Smooth muscle cell (in vitro differentiated cells): ENCODE data around the gene ANKDD1A. TPM values are rescaled to one million over a fixed set of nuclear protein-coding genes. Genes with fewer than 3 reads are reported as not detected.

ENCODE experiments used
- DNase-seq: peaks from one replicate; lab custom pipeline; 2025; ENCODE audit not compliant: unreplicated experiment; lab: John Stamatoyannopoulos, UW
- H2AFZ ChIP-seq: fragments of 200-600 bp; sonication (generic); 2 replicates; pipeline ENCODE4 v1.6.0; 2016; ENCODE audit warnings: antibody characterized with exemption, low read depth, mild to moderate bottlenecking
- H3F3A ChIP-seq: fragments of 200-600 bp; sonication (generic); 2 replicates; pipeline ENCODE4 v1.6.0; 2017; ENCODE audit warnings: antibody characterized with exemption, low read depth
- H3K27ac ChIP-seq: fragments of 200-600 bp; sonication (generic); 2 replicates; pipeline ENCODE4 v1.5.1; 2016; ENCODE audit warnings: low read depth, mild to moderate bottlenecking
- H3K27me3 ChIP-seq: fragments of 200-600 bp; sonication (generic); 2 replicates; pipeline ENCODE4 v1.6.1; 2016; ENCODE audit warnings: low read depth, mild to moderate bottlenecking
- H3K36me3 ChIP-seq: fragments of 200-600 bp; sonication (generic); 2 replicates; pipeline ENCODE4 v1.5.1; 2016; ENCODE audit warnings: low read depth
- H3K4me1 ChIP-seq: fragments of 200-600 bp; sonication (generic); 2 replicates; pipeline ENCODE4 v1.5.1; 2016; ENCODE audit warnings: low read depth
- H3K4me2 ChIP-seq: fragments of 200-600 bp; sonication (generic); 2 replicates; pipeline ENCODE4 v1.6.0; 2016; ENCODE audit warnings: mild to moderate bottlenecking
- H3K4me3 ChIP-seq: fragments of 200-600 bp; sonication (generic); 2 replicates; pipeline ENCODE4 v1.5.1; 2016; ENCODE audit warnings: mild to moderate bottlenecking
- H3K79me2 ChIP-seq: fragments of 200-600 bp; sonication (generic); 2 replicates; pipeline ENCODE4 v1.6.0; 2016; ENCODE audit warnings: low read depth, mild to moderate bottlenecking
- H3K9ac ChIP-seq: fragments of 200-600 bp; sonication (generic); 2 replicates; pipeline ENCODE4 v1.6.0; 2016; ENCODE audit warnings: low read depth
- H3K9me3 ChIP-seq: fragments of 200-600 bp; sonication (generic); replicated peaks from 2 replicates; pipeline ENCODE4 v1.5.1; 2016; ENCODE audit warnings: low read depth
- H4K20me1 ChIP-seq: fragments of 200-600 bp; sonication (generic); 2 replicates; pipeline ENCODE4 v1.6.0; 2016; ENCODE audit warnings: low read depth
- CTCF ChIP-seq: fragments of 200-600 bp; sonication (generic); IDR thresholded peaks from 2 replicates; pipeline ENCODE4 v1.5.1; 2017; ENCODE audit warnings: borderline replicate concordance, mild to moderate bottlenecking, antibody characterized with exemption; ENCODE audit not compliant: insufficient read depth, poor library complexity, severe bottlenecking
- WGBS: methylation state at CpG from one replicate; pipeline ENCODE4 v1.1.7; 2016; ENCODE audit warnings: low lambda C conversion rate; 5-methylcytosine and 5-hydroxymethylcytosine counted together
- polyA plus RNA-seq: library from polyadenylated mRNA; unstranded; fragments of >200 nt; fragmentation: Nextera tagmentation; extraction: Ambion mirVana; gene quantifications from 2 replicates; pipeline ENCODE4 v1.2.1, GENCODE V29; 2016
- total RNA-seq: library from RNA; depleted of rRNA; stranded (reverse); fragments of >200 nt; gene quantifications from 2 replicates; pipeline ENCODE4 v1.2.3, GENCODE V29; 2014

The ANKDD1A gene
- total and polyA plus RNA-seq, 2 experiments from 2014 or later: 1.3 to 2.8 TPM

- Histone ChIP-seq H3K36me3 (no peaks in the 10 kb centered on the region), H3K27me3 (no peaks in the 10 kb centered on the region), H3K9ac (no peak overlapping the region), H2AFZ (no peak overlapping the region), H3K4me3 (no peak overlapping the region), H3K9me3 (no peaks in the 10 kb centered on the region), H3F3A (peaks cover 25% of the 10 kb centered on the region), H3K4me2 (no peak overlapping the region), H3K79me2 (no peaks in the 10 kb centered on the region), H3K4me1 (peaks cover 38% of the 10 kb centered on the region), H3K27ac (no peak overlapping the region), H4K20me1 (no peaks in the 10 kb centered on the region)
- no peak for TF ChIP-seq CTCF
- DNase-seq: no peak
Observed at GRCh38 chr15:64891561-64891960, 20.1 kb upstream of the ANKDD1A start.

- Histone ChIP-seq H3K79me2 (no peaks in the 10 kb centered on the region), H3K27me3 (no peaks in the 10 kb centered on the region), H3F3A (peaks cover 36% of the 10 kb centered on the region), H3K36me3 (no peaks in the 10 kb centered on the region), H3K4me2 (peak overlapping the region; percentile 87), H3K9me3 (no peaks in the 10 kb centered on the region), H3K9ac (peak overlapping the region; percentile 52), H2AFZ (no peak overlapping the region), H3K4me3 (no peak overlapping the region), H3K4me1 (peaks cover 38% of the 10 kb centered on the region), H4K20me1 (no peaks in the 10 kb centered on the region), H3K27ac (peak overlapping the region; percentile 81)
- TF ChIP-seq CTCF: no peak
- WGBS: 91% methylated on average over 8 of the region's 8 CpGs
- no peak for DNase-seq
Observed at GRCh38 chr15:64892847-64893403, 18.8 kb upstream of the ANKDD1A start.

GRCh38 chr15:64893481-64894394, 18.0 kb upstream of the ANKDD1A start:
- TF ChIP-seq CTCF: no peak
- Histone ChIP-seq H3K27me3 (no peaks in the 10 kb centered on the region), H3K4me3 (peak overlapping the region; percentile 43), H3K27ac (peak overlapping the region; percentile 81), H4K20me1 (no peaks in the 10 kb centered on the region), H3F3A (peaks cover 39% of the 10 kb centered on the region), H3K79me2 (no peaks in the 10 kb centered on the region), H3K4me1 (peaks cover 40% of the 10 kb centered on the region), H3K4me2 (peak overlapping the region; percentile 87), H3K36me3 (no peaks in the 10 kb centered on the region), H3K9ac (peak overlapping the region; percentile 76), H3K9me3 (no peaks in the 10 kb centered on the region), H2AFZ (peak overlapping the region; percentile 73)
- DNase-seq: peak; percentile 54
- WGBS: 31% methylated on average over 40 of the region's 44 CpGs
